SH-SY5Y (cell line): ENCODE data around the gene ERMN.

Experiments
- GATA2 ChIP-seq: IDR thresholded peaks from 2 replicates; pipeline ENCODE4 v1.6.1; 2011; ENCODE audit warnings: mild to moderate bottlenecking, low read depth, low read length
- GATA3 ChIP-seq: IDR thresholded peaks from 2 replicates; pipeline ENCODE4 v1.6.1; 2011; ENCODE audit warnings: low read depth, mild to moderate bottlenecking, low read length, moderate library complexity

DNA sequence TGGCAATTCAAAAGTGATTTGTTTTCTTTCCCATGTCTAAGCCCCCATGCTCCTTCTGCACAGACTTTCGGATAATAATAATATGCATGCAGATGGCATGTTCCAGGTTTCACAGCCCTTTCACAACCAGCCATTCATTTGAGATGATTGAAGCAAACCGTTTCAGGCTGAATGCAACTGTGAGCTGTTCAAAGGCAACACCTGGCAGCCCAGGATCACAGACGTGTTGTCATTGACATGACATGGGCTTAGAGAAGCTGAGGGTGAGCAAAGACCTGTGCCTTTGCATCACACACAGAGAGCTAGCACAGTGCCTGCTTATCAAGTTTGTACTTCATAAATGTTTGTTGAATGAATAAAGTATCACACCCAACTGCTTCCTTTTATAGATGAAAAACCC is 12.4 kb upstream of the ERMN start:
- TF ChIP-seq GATA3, result no peak
- TF ChIP-seq GATA2, result no peak
